ENCODE results near the gene ZNF883. TPM values are rescaled to one million over a fixed set of nuclear protein-coding genes. Genes with fewer than 3 reads are reported as not detected.

ZNF883 gene
- total and polyA plus RNA-seq, 2 experiments from 2014 or later = 2.8 to 3.4 TPM

DNA sequence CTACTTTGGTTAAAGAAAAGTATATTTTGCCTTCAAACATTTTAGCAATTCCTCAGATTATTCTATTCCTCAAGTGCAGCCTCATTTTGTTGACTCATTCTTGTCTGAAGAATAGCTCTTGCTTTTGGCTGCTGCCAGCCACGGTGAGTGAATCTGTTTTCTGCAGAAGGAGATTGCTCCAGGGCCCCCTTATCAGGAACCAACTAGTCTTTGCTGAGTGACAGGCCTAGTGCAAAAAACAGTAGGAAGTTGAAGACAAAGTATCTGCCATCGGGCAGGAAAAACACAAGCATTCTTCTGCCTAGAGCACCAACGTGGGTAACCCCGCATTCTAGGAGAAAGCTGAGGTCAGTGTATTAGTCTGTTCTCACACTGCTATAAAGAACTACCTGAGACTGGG, 42.3 kb downstream of the ZNF883 start:
- H3K9me2 ChIP-seq (replicated peaks; ENCODE audit: insufficient read depth) = no peaks in the 10 kb centered on the region
- H3K79me2 ChIP-seq = no peaks in the 10 kb centered on the region
- H3K27ac ChIP-seq = no peak overlapping the region
- H3K9me3 ChIP-seq (ENCODE audit: low read depth) = no peaks in the 10 kb centered on the region
- H4K20me1 ChIP-seq (ENCODE audit: insufficient read depth, poor library complexity, severe bottlenecking) = no peaks in the 10 kb centered on the region
- no peak overlapping the region for H2AFZ ChIP-seq
- H3K36me3 ChIP-seq (replicated peaks; ENCODE audit: insufficient read depth, low read depth) = no peaks in the 10 kb centered on the region
- no peak for TF ChIP-seq EZH2phosphoT487 (IDR thresholded peaks at IDR 0.05; ENCODE audit: low read depth, severe bottlenecking, unreplicated experiment)
- no peak for TF ChIP-seq EZH2 (IDR thresholded peaks at IDR 0.05; ENCODE audit: borderline replicate concordance)
- TF ChIP-seq, protein P1, sequence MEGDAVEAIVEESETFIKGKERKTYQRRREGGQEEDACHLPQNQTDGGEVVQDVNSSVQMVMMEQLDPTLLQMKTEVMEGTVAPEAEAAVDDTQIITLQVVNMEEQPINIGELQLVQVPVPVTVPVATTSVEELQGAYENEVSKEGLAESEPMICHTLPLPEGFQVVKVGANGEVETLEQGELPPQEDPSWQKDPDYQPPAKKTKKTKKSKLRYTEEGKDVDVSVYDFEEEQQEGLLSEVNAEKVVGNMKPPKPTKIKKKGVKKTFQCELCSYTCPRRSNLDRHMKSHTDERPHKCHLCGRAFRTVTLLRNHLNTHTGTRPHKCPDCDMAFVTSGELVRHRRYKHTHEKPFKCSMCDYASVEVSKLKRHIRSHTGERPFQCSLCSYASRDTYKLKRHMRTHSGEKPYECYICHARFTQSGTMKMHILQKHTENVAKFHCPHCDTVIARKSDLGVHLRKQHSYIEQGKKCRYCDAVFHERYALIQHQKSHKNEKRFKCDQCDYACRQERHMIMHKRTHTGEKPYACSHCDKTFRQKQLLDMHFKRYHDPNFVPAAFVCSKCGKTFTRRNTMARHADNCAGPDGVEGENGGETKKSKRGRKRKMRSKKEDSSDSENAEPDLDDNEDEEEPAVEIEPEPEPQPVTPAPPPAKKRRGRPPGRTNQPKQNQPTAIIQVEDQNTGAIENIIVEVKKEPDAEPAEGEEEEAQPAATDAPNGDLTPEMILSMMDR (IDR thresholded peaks at IDR 0.05; ENCODE audit: poor library complexity) = no peak
- H3K4me3 ChIP-seq = no peak overlapping the region
- 48% methylated on average over 4 of the region's 4 CpGs for WGBS (ENCODE audit: low lambda C conversion rate, missing lambda C conversion rate)
- no peaks in the 10 kb centered on the region for H3K27me3 ChIP-seq
- H3K4me2 ChIP-seq = no peak overlapping the region
- DNase-seq (ENCODE audit: low spot score) = no peak
- H3K4me1 ChIP-seq (ENCODE audit: insufficient read depth) = no peaks in the 10 kb centered on the region

DNA sequence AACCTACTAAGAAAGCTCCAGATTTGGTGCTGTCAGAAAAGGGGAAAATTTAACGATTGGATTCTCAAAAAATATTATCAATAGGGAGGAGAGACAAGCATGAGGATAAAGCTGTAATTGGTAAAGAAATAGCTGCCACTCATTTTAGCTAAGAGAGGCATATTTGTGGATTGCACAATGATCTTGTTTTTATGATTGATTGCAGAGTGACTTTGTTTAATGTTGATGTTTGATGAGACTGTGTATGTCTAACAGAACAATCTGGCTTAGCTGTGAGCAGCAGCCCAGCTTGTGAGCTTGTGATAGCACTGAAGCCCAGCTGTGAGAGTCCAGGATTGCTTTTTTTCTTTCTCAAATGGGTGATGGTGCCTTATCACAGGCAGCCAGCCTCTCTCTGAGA, 56.4 kb downstream of the ZNF883 start:
- TF ChIP-seq, protein P1 (IDR thresholded peaks at IDR 0.05; ENCODE audit: poor library complexity) = no peak
- TF ChIP-seq EZH2phosphoT487 (IDR thresholded peaks at IDR 0.05; ENCODE audit: low read depth, severe bottlenecking, unreplicated experiment) = no peak
- no peak for TF ChIP-seq EZH2 (IDR thresholded peaks at IDR 0.05; ENCODE audit: borderline replicate concordance)
- Histone ChIP-seq H3K4me3 (no peak overlapping the region), H3K4me1 (ENCODE audit: insufficient read depth) (no peaks in the 10 kb centered on the region), H4K20me1 (ENCODE audit: insufficient read depth, poor library complexity, severe bottlenecking) (no peaks in the 10 kb centered on the region), H3K27me3 (peaks cover 15% of the 10 kb centered on the region), H3K4me2 (no peak overlapping the region), H3K9me2 (replicated peaks; ENCODE audit: insufficient read depth) (no peaks in the 10 kb centered on the region), H2AFZ (no peak overlapping the region), H3K9me3 (ENCODE audit: low read depth) (no peaks in the 10 kb centered on the region), H3K36me3 (replicated peaks; ENCODE audit: insufficient read depth, low read depth) (no peaks in the 10 kb centered on the region), H3K79me2 (no peaks in the 10 kb centered on the region), H3K27ac (no peak overlapping the region)
- WGBS (ENCODE audit: low lambda C conversion rate, missing lambda C conversion rate) = 46% methylated on average over 1 of the region's 1 CpG
- no peak for DNase-seq (ENCODE audit: low spot score)

DNA sequence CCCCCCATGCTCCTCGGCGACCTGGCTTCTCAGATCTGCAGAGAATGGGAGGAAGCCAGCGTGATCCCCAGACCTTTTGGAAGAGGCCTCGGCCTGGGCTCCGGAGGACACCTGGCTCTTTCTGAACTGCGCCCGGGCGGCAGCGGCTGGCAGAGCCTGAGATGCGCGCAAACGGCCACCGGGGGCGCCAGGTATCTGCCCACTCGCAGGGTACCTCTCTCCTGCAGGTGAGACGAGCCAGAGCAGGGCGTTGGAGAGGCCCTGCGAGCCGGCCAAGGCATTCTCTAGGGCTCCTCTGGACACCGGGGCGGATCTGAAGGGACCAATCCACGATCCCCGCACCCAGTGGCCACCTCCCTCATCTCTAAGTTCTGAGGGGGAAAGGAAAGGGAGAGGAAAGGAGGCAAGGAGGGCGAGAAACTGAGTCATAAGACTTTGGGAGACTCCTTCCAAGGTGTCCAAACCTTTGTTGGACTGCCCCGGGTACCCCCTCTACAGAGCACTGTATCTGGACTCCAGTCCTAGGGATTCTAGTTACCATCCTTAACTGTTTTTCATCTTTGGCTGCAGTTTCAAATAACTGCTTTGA, 66.3 kb downstream of the ZNF883 start:
- H3K9me3 ChIP-seq (ENCODE audit: low read depth) = no peaks in the 10 kb centered on the region
- no peaks in the 10 kb centered on the region for H4K20me1 ChIP-seq (ENCODE audit: insufficient read depth, poor library complexity, severe bottlenecking)
- H3K27me3 ChIP-seq = peaks cover 10% of the 10 kb centered on the region
- no peaks in the 10 kb centered on the region for H3K4me1 ChIP-seq (ENCODE audit: insufficient read depth)
- H3K79me2 ChIP-seq = no peaks in the 10 kb centered on the region
- no peak overlapping the region for H2AFZ ChIP-seq
- WGBS (ENCODE audit: low lambda C conversion rate, missing lambda C conversion rate) = 34% methylated on average over 25 of the region's 25 CpGs
- no peak overlapping the region for H3K27ac ChIP-seq
- H3K36me3 ChIP-seq (replicated peaks; ENCODE audit: insufficient read depth, low read depth) = no peaks in the 10 kb centered on the region
- DNase-seq (ENCODE audit: low spot score) = no peak
- no peak overlapping the region for H3K4me3 ChIP-seq
- no peak overlapping the region for H3K4me2 ChIP-seq
- no peaks in the 10 kb centered on the region for H3K9me2 ChIP-seq (replicated peaks; ENCODE audit: insufficient read depth)
- TF ChIP-seq, protein P1 (IDR thresholded peaks at IDR 0.05; ENCODE audit: poor library complexity) = no peak
- TF ChIP-seq EZH2phosphoT487 (IDR thresholded peaks at IDR 0.05; ENCODE audit: low read depth, severe bottlenecking, unreplicated experiment) (no peak), EZH2 (IDR thresholded peaks at IDR 0.05; ENCODE audit: borderline replicate concordance) (no peak)

DNA sequence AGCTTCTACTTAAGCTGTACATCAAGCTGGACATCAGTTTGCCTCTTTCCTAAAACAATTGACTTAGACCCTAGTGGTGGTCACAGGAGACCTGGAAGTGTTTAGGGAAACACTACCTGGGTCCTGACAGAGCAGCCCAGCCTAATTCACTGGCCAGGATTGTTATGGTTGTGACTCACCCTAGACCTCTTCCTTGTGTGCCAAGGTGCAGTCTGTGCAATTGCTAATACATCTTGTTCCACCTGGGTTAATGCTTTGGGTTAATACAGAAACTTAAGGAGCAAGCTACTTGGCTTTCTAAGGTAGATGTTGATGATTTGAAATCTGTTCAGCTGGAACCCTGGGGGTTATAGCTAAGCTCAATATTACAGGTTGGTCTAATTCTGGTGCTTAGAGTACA, 72.6 kb downstream of the ZNF883 start:
- Histone ChIP-seq H3K9me3 (ENCODE audit: low read depth) (no peaks in the 10 kb centered on the region), H4K20me1 (ENCODE audit: insufficient read depth, poor library complexity, severe bottlenecking) (no peaks in the 10 kb centered on the region), H3K9me2 (replicated peaks; ENCODE audit: insufficient read depth) (no peaks in the 10 kb centered on the region), H3K4me3 (no peak overlapping the region), H3K4me2 (no peak overlapping the region), H3K79me2 (no peaks in the 10 kb centered on the region), H3K4me1 (ENCODE audit: insufficient read depth) (no peaks in the 10 kb centered on the region), H3K27ac (no peak overlapping the region), H3K27me3 (peaks cover 28% of the 10 kb centered on the region), H3K36me3 (replicated peaks; ENCODE audit: insufficient read depth, low read depth) (no peaks in the 10 kb centered on the region), H2AFZ (no peak overlapping the region)
- TF ChIP-seq EZH2phosphoT487 (IDR thresholded peaks at IDR 0.05; ENCODE audit: low read depth, severe bottlenecking, unreplicated experiment) (no peak), EZH2 (IDR thresholded peaks at IDR 0.05; ENCODE audit: borderline replicate concordance) (no peak)
- TF ChIP-seq, protein P1 (IDR thresholded peaks at IDR 0.05; ENCODE audit: poor library complexity) = no peak
- no peak for DNase-seq (ENCODE audit: low spot score)
